ENCODE data around the gene PAM16.
A peak's percentile ranks its signal among the peaks of the same experiment; 100 is the strongest.

Gene PAM16

DNA sequence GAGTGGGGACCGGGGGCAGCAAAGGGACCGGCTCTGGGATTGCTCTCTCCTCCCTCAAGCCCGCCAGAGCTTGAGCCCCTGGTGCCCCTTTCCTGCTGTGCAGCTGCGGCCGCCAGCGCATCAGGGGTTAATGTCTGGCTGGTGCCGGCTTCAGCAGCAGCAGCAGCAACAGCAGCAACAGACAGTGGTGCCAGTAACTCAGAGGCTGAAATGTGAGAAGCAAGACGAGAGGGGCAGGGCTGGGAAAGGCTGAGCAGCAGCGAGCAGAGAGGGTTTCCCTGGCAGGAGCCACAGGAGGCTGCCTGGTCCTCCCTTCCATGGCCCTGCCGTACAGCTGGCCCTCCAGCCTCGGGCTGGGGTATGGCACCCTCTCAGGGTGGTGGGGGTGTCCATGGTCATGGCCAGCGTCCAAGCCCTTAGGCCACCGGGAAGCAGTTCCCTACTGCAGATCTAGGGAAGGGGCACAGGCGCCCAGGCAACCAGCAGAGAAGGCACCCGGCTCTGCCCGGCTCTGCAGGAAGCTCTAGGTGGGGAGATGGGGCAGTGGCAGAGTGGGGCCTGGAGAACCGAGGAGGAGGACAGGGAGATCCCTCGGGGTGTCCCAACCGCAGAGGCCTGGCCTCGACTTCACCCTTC is 57.2 kb downstream of the PAM16 start:
- Histone ChIP-seq H3K9me3 (no peaks in the 10 kb centered on the region), H3K4me3 (peak overlapping the region in 1 of 2 donors; percentile 10), H3K27me3 (no peaks in the 10 kb centered on the region), H3K36me3 (no peaks in the 10 kb centered on the region), H3K27ac (peak overlapping the region; percentile 67 to 79), H3K4me1 (peaks cover 2 to 58% (median 37%) of the 10 kb centered on the region in 4 donors)
- peak; percentile 51 to 86 for DNase-seq
- intact Hi-C loops (cut with DNase I; ENCODE audit: low total_unique reads): no loop called here
- TF ChIP-seq, protein P1, sequence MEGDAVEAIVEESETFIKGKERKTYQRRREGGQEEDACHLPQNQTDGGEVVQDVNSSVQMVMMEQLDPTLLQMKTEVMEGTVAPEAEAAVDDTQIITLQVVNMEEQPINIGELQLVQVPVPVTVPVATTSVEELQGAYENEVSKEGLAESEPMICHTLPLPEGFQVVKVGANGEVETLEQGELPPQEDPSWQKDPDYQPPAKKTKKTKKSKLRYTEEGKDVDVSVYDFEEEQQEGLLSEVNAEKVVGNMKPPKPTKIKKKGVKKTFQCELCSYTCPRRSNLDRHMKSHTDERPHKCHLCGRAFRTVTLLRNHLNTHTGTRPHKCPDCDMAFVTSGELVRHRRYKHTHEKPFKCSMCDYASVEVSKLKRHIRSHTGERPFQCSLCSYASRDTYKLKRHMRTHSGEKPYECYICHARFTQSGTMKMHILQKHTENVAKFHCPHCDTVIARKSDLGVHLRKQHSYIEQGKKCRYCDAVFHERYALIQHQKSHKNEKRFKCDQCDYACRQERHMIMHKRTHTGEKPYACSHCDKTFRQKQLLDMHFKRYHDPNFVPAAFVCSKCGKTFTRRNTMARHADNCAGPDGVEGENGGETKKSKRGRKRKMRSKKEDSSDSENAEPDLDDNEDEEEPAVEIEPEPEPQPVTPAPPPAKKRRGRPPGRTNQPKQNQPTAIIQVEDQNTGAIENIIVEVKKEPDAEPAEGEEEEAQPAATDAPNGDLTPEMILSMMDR (IDR thresholded peaks at IDR 0.05): no peak

GRCh38 chr16:4293181-4293716 is 57.9 kb downstream of the PAM16 start:
- DNase-seq: no peak
- Histone ChIP-seq H3K9me3 (no peaks in the 10 kb centered on the region), H3K4me1 (peaks cover 0 to 59% (median 38%) of the 10 kb centered on the region in 4 donors), H3K36me3 (no peaks in the 10 kb centered on the region), H3K27me3 (no peaks in the 10 kb centered on the region), H3K27ac (peak overlapping the region; percentile 67 to 79), H3K4me3 (no peak overlapping the region)
- TF ChIP-seq, protein P1 (IDR thresholded peaks at IDR 0.05): no peak
- intact Hi-C loops (cut with DNase I; ENCODE audit: low total_unique reads): no loop called here

GRCh38 chr16:4291699-4292098 is 59.4 kb downstream of the PAM16 start:
- DNase-seq: no peak
- H3K4me3 ChIP-seq: no peak overlapping the region
- peak overlapping the region; percentile 67 to 79 for H3K27ac ChIP-seq
- no peaks in the 10 kb centered on the region for H3K36me3 ChIP-seq
- H3K27me3 ChIP-seq: no peaks in the 10 kb centered on the region
- peaks cover 0 to 61% (median 41%) of the 10 kb centered on the region in 4 donors for H3K4me1 ChIP-seq
- TF ChIP-seq, protein P1 (IDR thresholded peaks at IDR 0.05): no peak
- H3K9me3 ChIP-seq: no peaks in the 10 kb centered on the region
- intact Hi-C loops (cut with DNase I; ENCODE audit: low total_unique reads): no loop called here
